GM21576 (cell line): Measurements from ENCODE around the gene MCC.

Experiments used
- ATAC-seq: cut with Tn5 transposase; IDR thresholded peaks from one replicate; pipeline ENCODE4 v1.9.1; 2021; ENCODE audit warnings: mild to moderate bottlenecking, moderate library complexity; ENCODE audit not compliant: unreplicated experiment

The MCC gene

GRCh38 chr5:113253037-113253436 is 235.2 kb downstream of the MCC start:
- no peak for ATAC-seq

GRCh38 chr5:113252066-113252465 is 236.2 kb downstream of the MCC start:
- ATAC-seq: no peak

- no peak for ATAC-seq
Measured at GRCh38 chr5:113250341-113250953, 237.8 kb downstream of the MCC start.

- ATAC-seq: no peak
Measured at GRCh38 chr5:113249206-113249605, 239.0 kb downstream of the MCC start.

- ATAC-seq: no peak
Measured at GRCh38 chr5:113246361-113246870, 241.8 kb downstream of the MCC start.

GRCh38 chr5:113245427-113246225 is 242.6 kb downstream of the MCC start:
- ATAC-seq: no peak

- ATAC-seq: no peak
Measured at GRCh38 chr5:113244966-113245365, 243.3 kb downstream of the MCC start.

- no peak for ATAC-seq
Measured at GRCh38 chr5:113243349-113243664, 244.9 kb downstream of the MCC start.

- ATAC-seq: no peak
Measured at GRCh38 chr5:113242481-113243348, 245.5 kb downstream of the MCC start.

- ATAC-seq: no peak
Measured at GRCh38 chr5:113240951-113241726, 247.1 kb downstream of the MCC start.

- ATAC-seq: no peak
Measured at GRCh38 chr5:113240032-113240431, 248.2 kb downstream of the MCC start.

- ATAC-seq: no peak
Measured at GRCh38 chr5:113237893-113238292, 250.4 kb downstream of the MCC start.

GRCh38 chr5:113236536-113237288 is 251.5 kb downstream of the MCC start:
- no peak for ATAC-seq

GRCh38 chr5:113235884-113236283 is 252.4 kb downstream of the MCC start:
- no peak for ATAC-seq

- ATAC-seq: no peak
Measured at GRCh38 chr5:113234546-113234945, 253.7 kb downstream of the MCC start.

GRCh38 chr5:113233606-113234005 is 254.6 kb downstream of the MCC start:
- no peak for ATAC-seq

- no peak for ATAC-seq
Measured at GRCh38 chr5:113232667-113233066, 255.6 kb downstream of the MCC start.

- no peak for ATAC-seq
Measured at GRCh38 chr5:113232221-113232620, 256.0 kb downstream of the MCC start.

- ATAC-seq: no peak
Measured at GRCh38 chr5:113231653-113232000, 256.6 kb downstream of the MCC start.
